Large intestine (tissue), 3 donors: ENCODE results near the gene TMEM132D. TPM values are rescaled to one million over a fixed set of nuclear protein-coding genes. Genes with fewer than 3 reads are reported as not detected.
A peak's percentile ranks its signal among the peaks of the same experiment; 100 is the strongest.

ENCODE experiments used
- DNase-seq, 2 donors: peaks; one replicate each; pipeline versions ENCODE4 v3.0.0 to v3.0.0-alpha.2; 2013
- H3K27ac ChIP-seq: one replicate; pipeline ENCODE4 v1.5.1; 2013; ENCODE audit warnings: low read length
- H3K27me3 ChIP-seq: 2 replicates; pipeline ENCODE4 v1.6.1; 2013; ENCODE audit warnings: low read length; ENCODE audit not compliant: control insufficient read depth, insufficient read depth
- H3K36me3 ChIP-seq: 2 replicates; pipeline ENCODE4 v1.6.1; 2013; ENCODE audit warnings: low read length; ENCODE audit not compliant: control insufficient read depth, insufficient read depth
- H3K4me1 ChIP-seq: one replicate; pipeline ENCODE4 v1.6.1; 2013; ENCODE audit warnings: low read length; ENCODE audit not compliant: control insufficient read depth, insufficient read depth
- H3K4me3 ChIP-seq: one replicate; pipeline ENCODE4 v1.5.1; 2013; ENCODE audit warnings: low read length
- H3K9me3 ChIP-seq: one replicate; pipeline ENCODE4 v1.6.1; 2013; ENCODE audit warnings: mild to moderate bottlenecking, low read depth, low read length, moderate library complexity; ENCODE audit not compliant: control insufficient read depth
- WGBS: methylation state at CpG from one replicate; pipeline ENCODE4 v1.1.5; 2013; ENCODE audit warnings: low lambda C conversion rate; ENCODE audit not compliant: insufficient coverage; 5-methylcytosine and 5-hydroxymethylcytosine counted together
- polyA plus RNA-seq: library from polyadenylated mRNA; unstranded; fragments of 120-200 nt; gene quantifications from one replicate; pipeline ENCODE4 v1.2.1, GENCODE V29; 2013

The TMEM132D gene
- polyA plus RNA-seq, 1 donor = 0.55 TPM

DNA sequence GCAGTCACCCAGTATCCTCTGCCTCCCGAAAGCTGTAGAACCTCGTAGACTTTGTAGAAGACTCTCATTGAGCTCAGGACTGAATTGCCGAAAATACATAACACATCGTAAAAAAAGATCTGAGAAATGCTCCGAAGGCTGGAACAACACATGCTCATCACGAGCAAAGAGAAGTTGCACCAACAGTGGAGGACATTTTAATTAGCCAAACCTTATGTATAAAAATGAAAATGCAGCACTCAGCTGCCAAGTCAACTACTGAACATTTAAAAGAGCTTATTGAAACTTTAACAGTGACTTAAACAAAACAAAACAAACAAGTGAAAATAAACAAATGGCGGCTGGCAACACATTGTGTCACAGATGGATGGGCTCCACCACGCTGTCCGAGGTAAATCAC is 519.9 kb downstream of the TMEM132D start:
- no peaks in the 10 kb centered on the region for H3K4me1 ChIP-seq
- 90% methylated on average over 2 of the region's 9 CpGs for WGBS
- no peak overlapping the region for H3K27ac ChIP-seq
- no peak overlapping the region for H3K4me3 ChIP-seq
- H3K27me3 ChIP-seq = no peaks in the 10 kb centered on the region
- no peak for DNase-seq
- H3K36me3 ChIP-seq = no peaks in the 10 kb centered on the region
- peaks cover 3% of the 10 kb centered on the region for H3K9me3 ChIP-seq

DNA sequence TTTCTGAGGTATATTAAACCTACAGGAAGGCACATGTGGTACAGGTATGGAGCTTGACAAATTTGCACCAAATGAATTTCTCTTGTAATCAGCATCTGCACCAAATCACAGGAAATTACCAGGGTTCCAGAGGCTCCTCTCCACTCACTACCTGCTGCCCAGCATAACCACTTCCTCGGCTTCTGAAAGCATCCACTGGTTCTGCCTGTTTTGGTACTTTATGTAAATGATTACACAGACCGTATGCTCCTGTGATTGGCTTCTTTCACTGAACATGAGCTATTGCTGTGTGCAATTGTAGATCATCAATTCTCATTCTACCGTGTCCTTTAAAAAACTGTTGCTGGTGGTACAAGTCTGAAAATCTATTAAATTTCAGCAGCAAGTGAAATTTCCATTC is 522.1 kb downstream of the TMEM132D start:
- peaks cover 3% of the 10 kb centered on the region for H3K4me1 ChIP-seq
- DNase-seq = no peak
- 40% methylated on average over 1 of the region's 3 CpGs for WGBS

DNA sequence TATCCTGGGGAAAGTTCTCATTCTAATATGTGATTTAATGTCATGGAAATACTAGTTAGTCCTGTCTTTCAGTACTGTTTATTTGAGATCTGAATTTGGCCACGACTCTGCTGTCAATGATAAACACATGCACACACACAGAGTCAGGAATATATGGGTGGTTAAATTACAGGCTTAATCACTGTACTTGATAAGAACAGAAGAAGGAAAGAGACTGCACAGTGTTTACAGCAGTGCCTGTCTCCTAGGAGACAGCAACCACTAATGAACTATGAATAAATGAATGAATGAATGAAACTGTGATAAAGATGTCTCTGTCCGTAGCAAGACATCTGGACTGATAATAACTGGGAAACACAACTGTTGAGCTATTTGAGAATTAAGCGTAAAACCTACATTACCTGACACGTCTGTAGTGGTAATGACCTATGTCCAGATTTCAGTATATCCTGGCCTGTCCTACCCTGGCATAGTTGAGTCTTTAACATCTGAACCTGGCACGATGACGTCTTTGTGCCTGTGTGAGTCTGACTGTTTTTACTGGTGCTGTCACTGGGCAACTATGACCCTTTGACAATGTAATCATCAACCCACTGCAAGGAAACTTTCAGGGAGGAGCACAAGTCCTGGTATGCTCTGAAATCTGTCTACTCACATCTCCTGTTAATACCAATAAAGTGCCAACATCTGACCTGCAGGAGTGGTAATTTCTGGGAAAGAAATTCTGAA is 524.6 kb downstream of the TMEM132D start:
- no peak overlapping the region for H3K27ac ChIP-seq
- peak in 1 of 2 donors; percentile 18 for DNase-seq
- no peaks in the 10 kb centered on the region for H3K27me3 ChIP-seq
- H3K36me3 ChIP-seq = no peaks in the 10 kb centered on the region
- no CpG with 5 or more reads among the region's 6 CpGs for WGBS
- H3K4me1 ChIP-seq = peaks cover 3% of the 10 kb centered on the region
- H3K4me3 ChIP-seq = no peak overlapping the region
- no peaks in the 10 kb centered on the region for H3K9me3 ChIP-seq

More for the DNA sequence above, 522.1 kb downstream of the TMEM132D start:
- no peaks in the 10 kb centered on the region for H3K36me3 ChIP-seq
- H3K9me3 ChIP-seq = no peaks in the 10 kb centered on the region
- H3K27me3 ChIP-seq = no peaks in the 10 kb centered on the region
- H3K27ac ChIP-seq = no peak overlapping the region
- H3K4me3 ChIP-seq = no peak overlapping the region

DNA sequence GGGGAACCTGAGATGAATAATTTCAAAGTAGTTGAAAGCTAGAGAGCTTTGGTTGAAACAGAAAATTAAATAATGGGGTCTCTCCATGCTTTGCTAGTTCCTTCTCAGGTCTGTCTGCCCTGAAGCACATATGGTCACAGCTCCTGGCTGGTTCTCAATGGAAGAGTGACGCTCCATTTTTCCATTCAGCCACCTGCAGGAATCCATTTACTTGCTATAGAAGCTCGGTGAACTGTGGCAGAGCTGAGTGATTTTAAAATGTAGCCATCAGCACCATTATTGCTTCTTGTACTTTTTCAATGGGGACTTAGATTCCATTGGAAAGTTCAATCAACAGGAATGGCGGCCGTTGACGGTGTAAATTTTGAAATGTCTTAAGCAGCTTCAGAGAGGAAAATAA is 525.3 kb downstream of the TMEM132D start:
- Histone ChIP-seq H3K27ac (no peak overlapping the region), H3K27me3 (no peaks in the 10 kb centered on the region), H3K4me1 (peaks cover 3% of the 10 kb centered on the region), H3K9me3 (no peaks in the 10 kb centered on the region), H3K36me3 (no peaks in the 10 kb centered on the region), H3K4me3 (no peak overlapping the region)
- 100% methylated on average over 3 of the region's 5 CpGs for WGBS
- DNase-seq = no peak

DNA sequence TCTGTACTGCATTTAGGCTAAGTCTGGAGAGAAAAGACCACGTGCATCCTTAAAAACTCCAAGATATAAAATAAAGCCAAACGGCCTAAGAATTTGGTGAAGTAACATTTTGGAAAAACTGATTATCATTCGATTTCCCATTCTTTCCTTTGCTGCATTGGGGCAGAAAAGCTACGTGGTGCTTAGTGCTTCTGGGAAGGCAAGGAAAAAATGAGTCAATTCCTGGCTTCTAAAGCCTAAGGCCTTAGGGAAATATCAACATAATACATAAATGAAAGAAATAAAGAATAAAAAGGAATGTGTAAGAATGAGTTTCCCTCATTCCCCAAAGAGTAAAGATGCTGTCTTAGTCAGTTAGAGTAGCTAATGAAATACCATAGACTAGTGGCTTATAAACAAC is 530.1 kb downstream of the TMEM132D start:
- Histone ChIP-seq H3K27me3 (no peaks in the 10 kb centered on the region), H3K4me1 (peaks cover 3% of the 10 kb centered on the region), H3K9me3 (no peaks in the 10 kb centered on the region), H3K27ac (no peak overlapping the region), H3K4me3 (no peak overlapping the region), H3K36me3 (no peaks in the 10 kb centered on the region)
- WGBS = 100% methylated on average over 1 of the region's 4 CpGs
- no peak for DNase-seq

DNA sequence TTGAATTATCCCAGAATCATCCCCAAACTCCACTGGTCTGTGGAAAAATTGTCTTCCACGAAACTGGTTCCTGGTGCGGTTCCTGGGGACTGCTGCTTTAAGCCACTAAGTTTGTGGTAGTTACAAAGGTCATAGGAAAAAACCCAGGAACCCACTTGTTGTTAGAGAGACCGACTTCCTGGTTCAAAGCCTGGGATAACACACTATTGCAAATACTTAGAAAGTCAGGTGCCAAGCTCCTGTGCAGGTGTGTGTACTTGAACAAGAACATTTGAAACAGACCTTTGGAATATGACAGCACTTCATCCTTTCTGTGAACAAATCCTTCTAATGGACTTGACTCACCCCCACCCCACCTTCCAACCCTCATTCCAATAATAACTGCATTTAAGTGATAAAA is 530.9 kb downstream of the TMEM132D start:
- no CpG with 5 or more reads among the region's 3 CpGs for WGBS
- no peak overlapping the region for H3K4me3 ChIP-seq
- H3K9me3 ChIP-seq = no peaks in the 10 kb centered on the region
- no peaks in the 10 kb centered on the region for H3K36me3 ChIP-seq
- peak; percentile 36 to 37 for DNase-seq
- H3K27me3 ChIP-seq = no peaks in the 10 kb centered on the region
- no peaks in the 10 kb centered on the region for H3K4me1 ChIP-seq
- peak overlapping the region; percentile 38 for H3K27ac ChIP-seq

DNA sequence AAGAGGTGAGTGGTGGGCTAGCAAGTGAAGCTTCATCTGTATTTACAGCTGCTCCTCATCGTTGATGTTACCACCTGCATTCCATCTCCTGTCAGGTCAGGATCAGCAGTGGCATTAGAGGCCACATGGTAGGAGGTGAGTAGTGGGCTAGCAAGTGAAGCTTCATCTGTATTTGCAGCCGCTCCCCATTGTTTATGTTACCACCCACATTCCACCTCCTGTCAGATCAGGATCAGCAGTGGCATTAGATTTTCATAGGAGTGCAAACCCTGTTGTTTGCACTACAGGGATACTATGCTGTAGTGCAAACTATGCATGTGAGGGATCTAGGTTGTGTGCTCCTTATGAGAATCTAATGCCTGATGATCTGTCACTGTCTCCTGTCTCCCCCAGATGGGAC is 531.5 kb downstream of the TMEM132D start:
- no peaks in the 10 kb centered on the region for H3K36me3 ChIP-seq
- H3K4me1 ChIP-seq = no peaks in the 10 kb centered on the region
- H3K4me3 ChIP-seq = no peak overlapping the region
- H3K27me3 ChIP-seq = no peaks in the 10 kb centered on the region
- H3K27ac ChIP-seq = peak overlapping the region; percentile 38
- no CpG with 5 or more reads among the region's 2 CpGs for WGBS
- H3K9me3 ChIP-seq = no peaks in the 10 kb centered on the region
- no peak for DNase-seq

DNA sequence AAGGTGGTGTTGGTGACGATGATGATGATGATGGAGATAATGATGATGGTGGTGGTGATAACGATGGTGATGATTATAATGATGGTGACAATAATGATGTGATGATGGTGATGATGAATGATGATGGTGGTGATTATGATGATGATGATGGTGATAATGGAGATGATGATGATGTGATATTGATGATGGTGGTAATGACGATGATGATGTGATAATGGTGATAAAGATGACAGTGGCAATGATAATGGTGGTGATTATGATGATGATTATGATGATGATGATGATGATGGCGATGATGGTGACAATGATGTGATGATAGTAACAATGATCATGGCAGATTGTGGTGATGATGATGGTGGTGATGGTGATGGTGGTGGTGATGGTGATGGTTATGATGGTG is 532.6 kb downstream of the TMEM132D start:
- no peaks in the 10 kb centered on the region for H3K36me3 ChIP-seq
- H3K4me1 ChIP-seq = no peaks in the 10 kb centered on the region
- H3K27me3 ChIP-seq = no peaks in the 10 kb centered on the region
- no peaks in the 10 kb centered on the region for H3K9me3 ChIP-seq
- H3K4me3 ChIP-seq = no peak overlapping the region
- WGBS = 79% methylated on average over 4 of the region's 4 CpGs
- no peak overlapping the region for H3K27ac ChIP-seq
- DNase-seq = no peak

DNA sequence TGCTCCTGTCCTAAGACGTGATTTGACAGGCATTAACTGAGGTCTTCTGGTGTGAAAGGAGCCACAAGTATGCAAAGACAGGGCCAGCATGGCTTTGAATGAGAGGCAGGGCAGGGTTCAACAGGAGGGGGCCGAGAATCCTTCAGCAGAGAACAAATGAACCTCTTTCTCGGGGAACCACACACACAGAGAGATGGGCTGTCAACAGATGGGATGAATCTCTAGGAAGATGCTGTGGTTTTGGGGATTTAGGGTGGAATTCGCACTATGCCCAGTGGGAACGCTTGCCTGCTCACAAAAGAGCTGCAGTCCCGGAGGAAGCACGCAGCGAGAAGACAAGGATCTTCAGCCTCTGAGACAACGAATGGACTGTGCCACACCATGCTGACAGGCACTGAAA is 537.2 kb downstream of the TMEM132D start:
- Histone ChIP-seq H3K36me3 (no peaks in the 10 kb centered on the region), H3K27me3 (no peaks in the 10 kb centered on the region), H3K4me3 (no peak overlapping the region), H3K27ac (no peak overlapping the region), H3K4me1 (no peaks in the 10 kb centered on the region), H3K9me3 (no peaks in the 10 kb centered on the region)
- no peak for DNase-seq
- no CpG with 5 or more reads among the region's 9 CpGs for WGBS

DNA sequence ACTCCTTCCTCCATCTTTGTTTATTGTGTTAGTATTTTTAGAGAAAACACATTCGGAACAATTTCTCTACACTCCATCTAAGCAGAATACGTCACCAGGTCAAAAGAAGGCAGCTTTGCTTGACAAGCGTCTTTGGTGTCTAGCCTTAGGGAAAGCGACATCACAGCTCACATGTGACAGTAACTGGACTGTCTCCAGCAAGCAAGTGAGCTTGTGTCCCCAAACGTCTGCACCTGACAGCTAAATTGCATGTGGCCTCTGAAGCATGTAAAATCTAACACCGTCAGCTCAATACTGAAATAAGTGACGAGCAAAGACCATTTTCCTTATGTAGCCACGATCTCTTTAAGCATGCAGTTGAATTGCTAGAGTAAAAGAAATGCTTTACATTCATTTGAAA is 540.8 kb downstream of the TMEM132D start:
- Histone ChIP-seq H3K27me3 (no peaks in the 10 kb centered on the region), H3K27ac (no peak overlapping the region), H3K36me3 (no peaks in the 10 kb centered on the region), H3K4me3 (no peak overlapping the region), H3K9me3 (no peaks in the 10 kb centered on the region), H3K4me1 (no peaks in the 10 kb centered on the region)
- no peak for DNase-seq
- 50% methylated on average over 1 of the region's 8 CpGs for WGBS

DNA sequence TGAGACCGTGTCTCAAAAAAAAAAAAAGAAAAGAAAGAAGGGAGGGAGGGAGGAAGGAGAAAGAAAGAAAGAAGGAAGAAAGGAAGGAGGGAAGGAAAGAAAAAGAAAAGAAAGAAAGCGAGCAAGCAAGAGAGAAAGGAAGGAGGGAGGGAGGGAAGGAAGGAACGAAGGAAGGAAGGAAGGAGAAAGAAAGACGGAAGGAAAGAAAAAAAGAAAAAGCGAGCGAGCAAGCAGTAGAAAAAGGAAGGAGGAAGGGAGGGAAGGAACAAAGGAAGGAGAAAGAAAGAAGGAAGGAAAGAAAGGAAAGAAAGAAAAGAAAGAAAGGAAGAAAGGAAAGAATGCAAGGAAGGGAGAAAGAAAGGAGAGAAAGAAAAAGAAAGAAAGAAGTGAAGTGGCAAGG is 546.6 kb downstream of the TMEM132D start:
- 77% methylated on average over 6 of the region's 6 CpGs for WGBS
- DNase-seq = no peak

More for the DNA sequence above, 546.6 kb downstream of the TMEM132D start:
- Histone ChIP-seq H3K27ac (no peak overlapping the region), H3K27me3 (no peaks in the 10 kb centered on the region), H3K4me3 (no peak overlapping the region), H3K36me3 (no peaks in the 10 kb centered on the region), H3K4me1 (no peaks in the 10 kb centered on the region), H3K9me3 (peaks cover 2% of the 10 kb centered on the region)
